HG03095 (cell line): ENCODE measurements around the gene ZNF277.

Experiments
- ATAC-seq: cut with Tn5 transposase; IDR thresholded peaks from one replicate; pipeline ENCODE4 v1.9.1; 2021; ENCODE audit warnings: moderate library complexity; ENCODE audit not compliant: unreplicated experiment

ZNF277 gene

GRCh38 chr7:112338786-112339185 lies 132.3 kb downstream of the ZNF277 start:
- no peak for ATAC-seq

GRCh38 chr7:112341464-112341863 lies 135.0 kb downstream of the ZNF277 start:
- no peak for ATAC-seq

GRCh38 chr7:112346381-112347060 lies 140.0 kb downstream of the ZNF277 start:
- no peak for ATAC-seq

GRCh38 chr7:112347088-112347487 lies 140.6 kb downstream of the ZNF277 start:
- ATAC-seq: no peak

GRCh38 chr7:112350585-112350984 lies 144.1 kb downstream of the ZNF277 start:
- no peak for ATAC-seq

- no peak for ATAC-seq
Observed at GRCh38 chr7:112356596-112356995, 150.1 kb downstream of the ZNF277 start.

GRCh38 chr7:112357136-112357535 lies 150.6 kb downstream of the ZNF277 start:
- ATAC-seq: no peak

- ATAC-seq: no peak
Observed at GRCh38 chr7:112358513-112358912, 152.0 kb downstream of the ZNF277 start.

GRCh38 chr7:112359086-112359485 lies 152.6 kb downstream of the ZNF277 start:
- ATAC-seq: no peak

- no peak for ATAC-seq
Observed at GRCh38 chr7:112360681-112361080, 154.2 kb downstream of the ZNF277 start.

GRCh38 chr7:112361154-112361553 lies 154.7 kb downstream of the ZNF277 start:
- ATAC-seq: no peak

- ATAC-seq: no peak
Observed at GRCh38 chr7:112362053-112362650, 155.7 kb downstream of the ZNF277 start.

- no peak for ATAC-seq
Observed at GRCh38 chr7:112362731-112363131, 156.2 kb downstream of the ZNF277 start.

- ATAC-seq: no peak
Observed at GRCh38 chr7:112364388-112364787, 157.9 kb downstream of the ZNF277 start.

- ATAC-seq: no peak
Observed at GRCh38 chr7:112365551-112365950, 159.1 kb downstream of the ZNF277 start.

- ATAC-seq: no peak
Observed at GRCh38 chr7:112366886-112367285, 160.4 kb downstream of the ZNF277 start.

- ATAC-seq: no peak
Observed at GRCh38 chr7:112370436-112370835, 163.9 kb downstream of the ZNF277 start.

GRCh38 chr7:112371701-112372100 lies 165.2 kb downstream of the ZNF277 start:
- ATAC-seq: no peak

GRCh38 chr7:112372101-112372500 lies 165.6 kb downstream of the ZNF277 start:
- no peak for ATAC-seq

- no peak for ATAC-seq
Observed at GRCh38 chr7:112377593-112377992, 171.1 kb downstream of the ZNF277 start.

GRCh38 chr7:112381311-112382091 lies 175.0 kb downstream of the ZNF277 start:
- ATAC-seq: no peak
